ENCODE data around the gene SEMA5B.

Gene SEMA5B

GRCh38 chr3:122893754-122894668 lies 133.6 kb downstream of the SEMA5B start:
- TF ChIP-seq REST (IDR thresholded peaks at IDR 0.05; ENCODE audit: low read depth) = no peak
- TF ChIP-seq TCF12 (IDR thresholded peaks at IDR 0.05; ENCODE audit: low read depth) = no peak
- no peak for TF ChIP-seq EGR1 (IDR thresholded peaks at IDR 0.05)
- no peak for TF ChIP-seq FOXM1 (IDR thresholded peaks at IDR 0.05; ENCODE audit: borderline replicate concordance, low read depth)
- TF ChIP-seq YY1 (IDR thresholded peaks at IDR 0.05; ENCODE audit: low read depth) = no peak
- TF ChIP-seq EP300 (IDR thresholded peaks at IDR 0.05; ENCODE audit: borderline replicate concordance) = no peak

- TF ChIP-seq EGR1 (IDR thresholded peaks at IDR 0.05) (no peak), TEAD4 (IDR thresholded peaks at IDR 0.05) (no peak), RAD21 (IDR thresholded peaks at IDR 0.05; ENCODE audit: low read depth) (no peak), ZBTB7A (IDR thresholded peaks at IDR 0.05; ENCODE audit: low read depth) (no peak)
Measured at GRCh38 chr3:122893282-122893681, 134.3 kb downstream of the SEMA5B start.

- TF ChIP-seq NFIC (IDR thresholded peaks at IDR 0.05) (no peak), TCF12 (IDR thresholded peaks at IDR 0.05; ENCODE audit: low read depth) (no peak), TEAD4 (IDR thresholded peaks at IDR 0.05) (no peak), RAD21 (IDR thresholded peaks at IDR 0.05; ENCODE audit: low read depth) (no peak), REST (IDR thresholded peaks at IDR 0.05; ENCODE audit: low read depth) (no peak), CREB1 (IDR thresholded peaks at IDR 0.05; ENCODE audit: low read depth) (no peak), EGR1 (IDR thresholded peaks at IDR 0.05) (no peak)
Measured at GRCh38 chr3:122892118-122892960, 135.2 kb downstream of the SEMA5B start.

- TF ChIP-seq NFIC (IDR thresholded peaks at IDR 0.05) (no peak), CREB1 (IDR thresholded peaks at IDR 0.05; ENCODE audit: low read depth) (no peak), CEBPB (IDR thresholded peaks at IDR 0.05) (no peak), TEAD4 (IDR thresholded peaks at IDR 0.05) (no peak), TCF12 (IDR thresholded peaks at IDR 0.05; ENCODE audit: low read depth) (no peak), EGR1 (IDR thresholded peaks at IDR 0.05) (no peak), YY1 (IDR thresholded peaks at IDR 0.05; ENCODE audit: low read depth) (no peak), TAF1 (IDR thresholded peaks at IDR 0.05; ENCODE audit: low read depth) (no peak), RAD21 (IDR thresholded peaks at IDR 0.05; ENCODE audit: low read depth) (no peak), MAX (IDR thresholded peaks at IDR 0.05) (no peak), USF1 (IDR thresholded peaks at IDR 0.05) (no peak), FOXM1 (IDR thresholded peaks at IDR 0.05; ENCODE audit: borderline replicate concordance, low read depth) (no peak), ZBTB7A (IDR thresholded peaks at IDR 0.05; ENCODE audit: low read depth) (no peak), REST (IDR thresholded peaks at IDR 0.05; ENCODE audit: low read depth) (no peak), EP300 (IDR thresholded peaks at IDR 0.05; ENCODE audit: borderline replicate concordance) (no peak)
Measured at GRCh38 chr3:122890720-122891220, 136.8 kb downstream of the SEMA5B start.

All from Ishikawa (cell line).